WERI-Rb-1 (cell line): Measurements from ENCODE around the gene ARHGAP23.

ENCODE experiments used
- DNase-seq: peaks from one replicate; pipeline ENCODE4 v3.0.0-alpha.2; 2020
- H3K27ac ChIP-seq: fragments of 250-450 bp; sonication (Bioruptor Pico); 2 replicates; pipeline ENCODE4 v1.5.1; 2020; ENCODE audit warnings: mild to moderate bottlenecking, moderate library complexity
- H3K27me3 ChIP-seq: fragments of 250-450 bp; sonication (Bioruptor Pico); 2 replicates; pipeline ENCODE4 v1.5.1; 2021; ENCODE audit warnings: mild to moderate bottlenecking, low read depth, moderate library complexity; ENCODE audit not compliant: insufficient read depth, severe bottlenecking
- H3K36me3 ChIP-seq: fragments of 250-450 bp; sonication (Bioruptor Pico); 2 replicates; pipeline ENCODE4 v1.5.1; 2020; ENCODE audit warnings: mild to moderate bottlenecking, moderate library complexity
- H3K4me3 ChIP-seq: 2 replicates; pipeline ENCODE4 v1.5.1; 2011; ENCODE audit warnings: low read depth, mild to moderate bottlenecking, control low read depth, low read length
- H3K9me3 ChIP-seq: fragments of 250-450 bp; sonication (Bioruptor Pico); 2 replicates; pipeline ENCODE4 v1.5.1; 2021; ENCODE audit warnings: mild to moderate bottlenecking, moderate library complexity; ENCODE audit not compliant: severe bottlenecking
- CTCF ChIP-seq: IDR thresholded peaks from 2 replicates; pipeline ENCODE4 v1.5.1; 2011; ENCODE audit warnings: low read depth, mild to moderate bottlenecking, control low read depth, inconsistent platforms, low read length

ARHGAP23 gene

GRCh38 chr17:38547444-38547843, 119.2 kb downstream of the ARHGAP23 start:
- TF ChIP-seq CTCF = no peak
- Histone ChIP-seq H3K36me3 (peaks cover 3% of the 10 kb centered on the region; the same call in 1 of the 2 replicates), H3K9me3 (no peaks in the 10 kb centered on the region), H3K4me3 (no peak overlapping the region), H3K27ac (no peak overlapping the region), H3K27me3 (no peaks in the 10 kb centered on the region)
- no peak for DNase-seq

GRCh38 chr17:38549285-38549684, 121.0 kb downstream of the ARHGAP23 start:
- H3K9me3 ChIP-seq = no peaks in the 10 kb centered on the region
- H3K27ac ChIP-seq = no peak overlapping the region
- H3K4me3 ChIP-seq = no peak overlapping the region
- DNase-seq = no peak
- no peaks in the 10 kb centered on the region for H3K27me3 ChIP-seq
- TF ChIP-seq CTCF = no peak
- peaks cover 3% of the 10 kb centered on the region; the same call in 1 of the 2 replicates for H3K36me3 ChIP-seq

GRCh38 chr17:38550661-38551060, 122.4 kb downstream of the ARHGAP23 start:
- TF ChIP-seq CTCF = no peak
- H3K27me3 ChIP-seq = no peaks in the 10 kb centered on the region
- H3K27ac ChIP-seq = no peak overlapping the region
- no peaks in the 10 kb centered on the region for H3K9me3 ChIP-seq
- H3K4me3 ChIP-seq = no peak overlapping the region
- DNase-seq = no peak
- H3K36me3 ChIP-seq = peaks cover 3% of the 10 kb centered on the region; the same call in 1 of the 2 replicates

GRCh38 chr17:38551121-38551520, 122.9 kb downstream of the ARHGAP23 start:
- Histone ChIP-seq H3K27ac (no peak overlapping the region), H3K4me3 (no peak overlapping the region), H3K27me3 (no peaks in the 10 kb centered on the region), H3K36me3 (peaks cover 3% of the 10 kb centered on the region; the same call in 1 of the 2 replicates), H3K9me3 (no peaks in the 10 kb centered on the region)
- no peak for DNase-seq
- TF ChIP-seq CTCF = no peak

- H3K27ac ChIP-seq = no peak overlapping the region
- H3K4me3 ChIP-seq = no peak overlapping the region
- H3K9me3 ChIP-seq = no peaks in the 10 kb centered on the region
- H3K36me3 ChIP-seq = peaks cover 3% of the 10 kb centered on the region; the same call in 1 of the 2 replicates
- no peaks in the 10 kb centered on the region for H3K27me3 ChIP-seq
- DNase-seq = no peak
- no peak for TF ChIP-seq CTCF
These were observed 124.1 kb downstream of the ARHGAP23 start for GRCh38 chr17:38552343-38552742.
